Keratinocyte (primary cell): Measurements from ENCODE around the gene FLT3. TPM values are rescaled to one million over a fixed set of nuclear protein-coding genes. Genes with fewer than 3 reads are reported as not detected.
A peak's percentile ranks its signal among the peaks of the same experiment; 100 is the strongest.
"Not testable (repeated sequence)": the region's sequence is repeated elsewhere in the genome, so short reads cannot be mapped to it uniquely, and the experiment has no call there.

Experiments
- DNase-seq: peaks from one replicate; pipeline ENCODE4 v3.0.0-alpha.2; 2011; ENCODE audit warnings: low read depth, missing footprints, low spot score
- FAIRE-seq: peaks from 2 replicates; lab custom pipeline; 2011; peaks lifted over from hg19 to GRCh38; lab: Jason Lieb, UNC
- H2AFZ ChIP-seq: 2 replicates; pipeline ENCODE4 v1.6.0; 2012; ENCODE audit warnings: low read length, control low read depth, inconsistent platforms; ENCODE audit not compliant: control insufficient read depth
- H3K27ac ChIP-seq: 2 replicates; pipeline ENCODE4 v1.5.1; 2011; ENCODE audit warnings: low read length; ENCODE audit not compliant: control insufficient read depth, insufficient read depth
- H3K27me3 ChIP-seq: 3 replicates; pipeline ENCODE4 v1.6.0; 2011; ENCODE audit warnings: low read length; ENCODE audit not compliant: control insufficient read depth, insufficient read depth; ENCODE audit errors: extremely low read depth
- H3K36me3 ChIP-seq, 2 experiments: 2 replicates in 1 of 2; 3 replicates in 1 of 2; pipeline ENCODE4 v1.5.1; 2011; ENCODE audit warnings: low read length in 2 of 2, mild to moderate bottlenecking in 1 of 2; ENCODE audit not compliant: control insufficient read depth in 2 of 2, insufficient read depth in 2 of 2; ENCODE audit errors: extremely low read depth in 1 of 2
- H3K4me1 ChIP-seq: 3 replicates; pipeline ENCODE4 v1.5.1; 2011; ENCODE audit warnings: low read length; ENCODE audit not compliant: control insufficient read depth, insufficient read depth; ENCODE audit errors: extremely low read depth
- H3K4me2 ChIP-seq: 3 replicates; pipeline ENCODE4 v1.6.0; 2011; ENCODE audit warnings: low read depth, low read length; ENCODE audit not compliant: control insufficient read depth, insufficient read depth; ENCODE audit errors: extremely low read depth
- H3K4me3 ChIP-seq, 3 experiments: fragments of 200-600 bp in 1 of 3; sonication (generic) in 1 of 3; 2 replicates in 2 of 3; 3 replicates in 1 of 3; pipeline ENCODE4 v1.5.1; 2011 to 2016; ENCODE audit warnings: low read length in 3 of 3, mild to moderate bottlenecking in 3 of 3, control low read depth in 2 of 3, inconsistent platforms in 1 of 3, low read depth in 1 of 3, mixed read lengths in 1 of 3, mixed run types in 1 of 3, moderate library complexity in 1 of 3; ENCODE audit not compliant: control insufficient read depth in 2 of 3, insufficient read depth in 2 of 3; ENCODE audit errors: extremely low read depth in 1 of 3
- H3K79me2 ChIP-seq: 2 replicates; pipeline ENCODE4 v1.6.0; 2012; ENCODE audit warnings: low read length; ENCODE audit not compliant: control insufficient read depth, insufficient read depth
- H3K9ac ChIP-seq: 3 replicates; pipeline ENCODE4 v1.6.0; 2011; ENCODE audit warnings: low read length; ENCODE audit not compliant: control insufficient read depth, insufficient read depth; ENCODE audit errors: extremely low read depth
- H3K9me1 ChIP-seq: 3 replicates; pipeline ENCODE4 v1.6.0; 2011; ENCODE audit warnings: low read length; ENCODE audit not compliant: control insufficient read depth, insufficient read depth; ENCODE audit errors: extremely low read depth
- H3K9me3 ChIP-seq: 2 replicates; pipeline ENCODE4 v1.5.1; 2012; ENCODE audit warnings: low read depth, low read length; ENCODE audit not compliant: control insufficient read depth
- H4K20me1 ChIP-seq: 3 replicates; pipeline ENCODE4 v1.6.0; 2011; ENCODE audit warnings: low read length; ENCODE audit not compliant: control insufficient read depth, insufficient read depth; ENCODE audit errors: extremely low read depth
- CTCF ChIP-seq, 3 experiments: IDR thresholded peaks in 1 of 3; conservative IDR thresholded peaks in 1 of 3; optimal IDR thresholded peaks in 1 of 3; 2 replicates in 2 of 3; 3 replicates in 1 of 3; pipeline versions ENCODE3 to v1.5.1; 2011; ENCODE audit warnings: low read length in 3 of 3, mild to moderate bottlenecking in 3 of 3, moderate library complexity in 2 of 3, control low read depth in 1 of 3, inconsistent platforms in 1 of 3; ENCODE audit not compliant: insufficient read depth in 2 of 3; ENCODE audit errors: extremely low read depth in 1 of 3
- EZH2 ChIP-seq: IDR thresholded peaks from one replicate; pipeline ENCODE4 v1.6.1; 2012; ENCODE audit warnings: inconsistent platforms, mild to moderate bottlenecking, low read length, moderate library complexity
- dilution Hi-C: fragments of 300-500 bp; cut with MboI; formaldehyde crosslinking; loops from one replicate; pipeline ENCODE4 v1.7.0; 2020; ENCODE audit warnings: low sequenced_read_pairs; ENCODE audit not compliant: extremely low pct_ligation_motif_present
- polyA plus RNA-seq, 5 experiments: library from polyadenylated mRNA; depleted of rRNA in 3 of 5; stranded (reverse) in 3 of 5; stranded (forward) in 1 of 5; unstranded in 1 of 5; fragments of >200 nt; gene quantifications; 1 replicate in 1 of 5; 2 replicates in 3 of 5; 3 replicates in 1 of 5; pipeline versions ENCODE4 v1.2.1 to v1.2.3, GENCODE V29; 2011 to 2012; ENCODE audit warnings: missing spikeins in 2 of 5, low read depth in 1 of 5, low replicate concordance in 1 of 5

The FLT3 gene
- polyA plus RNA-seq, 1 donor (not counting 4 experiments of a cell fraction or from before 2014, with no cell fraction given), result not detected

GRCh38 chr13:28106976-28107375, 6.6 kb upstream of the FLT3 start:
- no peak for TF ChIP-seq CTCF (optimal IDR thresholded peaks at IDR 0.05 in 1 of 3, IDR thresholded peaks at IDR 0.05 in 1 of 3, conservative IDR thresholded peaks at IDR 0.05 in 1 of 3; ENCODE audit: extremely low read depth in 1 of 3, insufficient read depth in 2 of 3, low read length in 3 of 3)
- DNase-seq (no peak), FAIRE-seq (no peak)
- H3K4me1 ChIP-seq, result no peaks in the 10 kb centered on the region
- H3K4me3 ChIP-seq, result no peak overlapping the region
- no peak overlapping the region for H3K27ac ChIP-seq
- H3K4me2 ChIP-seq, result no peak overlapping the region
- H3K79me2 ChIP-seq, result no peaks in the 10 kb centered on the region
- no peaks in the 10 kb centered on the region for H3K36me3 ChIP-seq
- no peaks in the 10 kb centered on the region for H3K9me1 ChIP-seq
- H4K20me1 ChIP-seq, result no peaks in the 10 kb centered on the region
- H3K9me3 ChIP-seq, result no peaks in the 10 kb centered on the region
- H3K27me3 ChIP-seq, result peaks cover 4% of the 10 kb centered on the region
- no peak overlapping the region for H3K9ac ChIP-seq
- H2AFZ ChIP-seq, result no peak overlapping the region
- dilution Hi-C loops, result no loop called here

GRCh38 chr13:28101886-28102285, 1.5 kb upstream of the FLT3 start:
- peaks cover 40% of the 10 kb centered on the region for H3K27me3 ChIP-seq
- H3K27ac ChIP-seq, H2AFZ ChIP-seq, H3K4me2 ChIP-seq, H3K9me3 ChIP-seq, FAIRE-seq, H3K4me3 ChIP-seq, DNase-seq, H3K4me1 ChIP-seq, H3K9ac ChIP-seq, H3K9me1 ChIP-seq, dilution Hi-C loops, H3K79me2 ChIP-seq, H4K20me1 ChIP-seq, H3K36me3 ChIP-seq: not testable (repeated sequence)

- H3K4me2 ChIP-seq, result peak overlapping the region; percentile 60
- H3K9ac ChIP-seq, result no peak overlapping the region
- H3K9me1 ChIP-seq, result no peaks in the 10 kb centered on the region
- no peaks in the 10 kb centered on the region for H3K4me1 ChIP-seq
- dilution Hi-C loops, result no loop called here
- TF ChIP-seq CTCF (optimal IDR thresholded peaks at IDR 0.05 in 1 of 3, IDR thresholded peaks at IDR 0.05 in 1 of 3, conservative IDR thresholded peaks at IDR 0.05 in 1 of 3; ENCODE audit: extremely low read depth in 1 of 3, insufficient read depth in 2 of 3, low read length in 3 of 3) (no peak), EZH2 (no peak)
- H3K27me3 ChIP-seq, result peaks cover 40% of the 10 kb centered on the region
- H3K4me3 ChIP-seq, result no peak overlapping the region
- DNase-seq, result no peak
- FAIRE-seq, result no peak
- no peaks in the 10 kb centered on the region for H3K36me3 ChIP-seq
- H2AFZ ChIP-seq, result no peak overlapping the region
- peaks cover 2% of the 10 kb centered on the region for H3K9me3 ChIP-seq
- H4K20me1 ChIP-seq, result no peaks in the 10 kb centered on the region
- H3K79me2 ChIP-seq, result no peaks in the 10 kb centered on the region
- no peak overlapping the region for H3K27ac ChIP-seq
These were observed 803 bp downstream of the FLT3 start for GRCh38 chr13:28099396-28100149.
